MG63 (cell line): ENCODE measurements around the gene ATP6AP2. TPM values are rescaled to one million over a fixed set of nuclear protein-coding genes. Genes with fewer than 3 reads are reported as not detected.

Experiments used
- DNase-seq: peaks from one replicate; pipeline ENCODE4 v3.0.0-alpha.2; 2020
- H3K27me3 ChIP-seq: fragments of 250-450 bp; sonication (Bioruptor Pico); 2 replicates; pipeline ENCODE4 v1.5.1; 2020; ENCODE audit warnings: mild to moderate bottlenecking, moderate library complexity
- H3K36me3 ChIP-seq: fragments of 250-450 bp; sonication (Bioruptor Pico); 2 replicates; pipeline ENCODE4 v1.5.1; 2020; ENCODE audit warnings: mild to moderate bottlenecking, moderate library complexity
- H3K4me3 ChIP-seq: fragments of 250-450 bp; sonication (Bioruptor Pico); 2 replicates; pipeline ENCODE4 v1.5.1; 2020; ENCODE audit warnings: mild to moderate bottlenecking, moderate library complexity
- H3K9me3 ChIP-seq: fragments of 250-450 bp; sonication (Bioruptor Pico); 2 replicates; pipeline ENCODE4 v1.5.1; 2020; ENCODE audit warnings: mild to moderate bottlenecking, moderate library complexity
- total RNA-seq: library from RNA; depleted of rRNA; stranded (reverse); fragments of >200 nt; shearing (Covaris generic); gene quantifications from 2 replicates; pipeline ENCODE4 v1.2.3, GENCODE V29; 2014; ENCODE audit warnings: low replicate concordance

Gene ATP6AP2
- total RNA-seq, 1 experiment from 2014 or later: 132 TPM

DNA sequence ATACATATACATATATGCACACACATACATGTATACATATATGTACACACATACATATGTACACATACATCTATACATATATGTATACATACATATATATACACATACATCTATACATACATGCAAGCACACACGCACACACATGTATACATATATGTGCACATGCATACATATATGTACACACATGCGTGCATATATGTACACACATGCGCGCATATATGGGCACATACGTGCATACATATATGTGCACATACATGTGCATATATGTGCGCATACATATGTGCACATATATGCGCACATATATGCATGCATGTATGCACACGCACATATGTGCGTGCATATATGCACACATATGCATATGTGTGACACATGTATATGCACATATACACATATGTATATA lies 35.2 kb downstream of the ATP6AP2 start:
- no peak overlapping the region for H3K4me3 ChIP-seq
- H3K9me3 ChIP-seq: no peaks in the 10 kb centered on the region
- no peaks in the 10 kb centered on the region for H3K27me3 ChIP-seq
- H3K36me3 ChIP-seq: no peaks in the 10 kb centered on the region
- DNase-seq: no peak

GRCh38 chrX:40617566-40617965 lies 36.8 kb downstream of the ATP6AP2 start:
- no peaks in the 10 kb centered on the region for H3K9me3 ChIP-seq
- no peaks in the 10 kb centered on the region for H3K27me3 ChIP-seq
- no peaks in the 10 kb centered on the region for H3K36me3 ChIP-seq
- H3K4me3 ChIP-seq: no peak overlapping the region
- DNase-seq: no peak

DNA sequence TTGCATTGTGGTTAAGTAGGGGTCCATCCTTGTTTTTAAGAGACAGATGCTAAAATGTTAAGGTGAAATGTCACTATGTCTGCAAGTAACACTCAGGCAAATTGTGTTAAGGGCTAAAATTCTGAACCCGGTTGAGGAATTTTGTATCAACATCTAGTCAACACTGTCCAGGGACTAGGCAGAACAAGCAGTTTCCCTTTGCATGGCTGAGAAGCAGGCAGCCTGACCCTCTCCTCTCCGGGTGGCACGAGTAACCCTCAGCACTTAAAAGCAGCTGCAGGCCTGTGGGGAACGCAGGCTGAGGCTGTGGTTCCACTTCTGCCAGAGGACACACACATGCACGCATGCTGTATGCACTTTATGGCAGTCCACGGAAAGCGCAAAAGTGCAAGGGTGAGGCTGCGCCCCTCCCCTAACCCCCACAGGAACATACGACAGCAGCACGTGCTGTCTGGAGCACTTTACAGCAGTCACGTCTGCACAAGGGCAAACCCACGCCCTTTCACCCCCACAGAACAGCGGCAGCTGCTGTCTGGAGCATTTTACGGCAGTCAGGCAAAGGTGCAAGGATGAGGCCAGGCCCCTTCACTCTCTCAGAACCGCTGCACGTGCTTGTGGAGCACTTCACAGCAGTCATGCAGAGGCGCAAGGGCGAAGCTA lies 41.8 kb downstream of the ATP6AP2 start:
- no peak for DNase-seq
- Histone ChIP-seq H3K27me3 (no peaks in the 10 kb centered on the region), H3K36me3 (no peaks in the 10 kb centered on the region; the same call in 1 of the 2 replicates), H3K4me3 (no peak overlapping the region), H3K9me3 (no peaks in the 10 kb centered on the region)

GRCh38 chrX:40623139-40623536 lies 42.4 kb downstream of the ATP6AP2 start, which contains the start of gene MPC1L:
Gene MPC1L (plus strand): TSS chrX:40623428. CDS start chrX:40623566, 138 bp downstream.
- H3K36me3 ChIP-seq: no peaks in the 10 kb centered on the region; the same call in 1 of the 2 replicates
- DNase-seq: no peak
- no peaks in the 10 kb centered on the region for H3K9me3 ChIP-seq
- H3K4me3 ChIP-seq: no peak within 1 kb of the TSS
- no peaks in the 10 kb centered on the region for H3K27me3 ChIP-seq

GRCh38 chrX:40623665-40624064 lies 42.9 kb downstream of the ATP6AP2 start:
- Histone ChIP-seq H3K36me3 (no peaks in the 10 kb centered on the region; the same call in 1 of the 2 replicates), H3K27me3 (no peaks in the 10 kb centered on the region), H3K9me3 (no peaks in the 10 kb centered on the region), H3K4me3 (no peak overlapping the region)
- DNase-seq: no peak

- DNase-seq: no peak
- H3K36me3 ChIP-seq: peaks cover 2% of the 10 kb centered on the region
- no peak overlapping the region for H3K4me3 ChIP-seq
- no peaks in the 10 kb centered on the region for H3K9me3 ChIP-seq
- H3K27me3 ChIP-seq: no peaks in the 10 kb centered on the region
Measured at GRCh38 chrX:40625294-40625693, 44.5 kb downstream of the ATP6AP2 start.

- Histone ChIP-seq H3K4me3 (no peak overlapping the region), H3K27me3 (no peaks in the 10 kb centered on the region), H3K9me3 (no peaks in the 10 kb centered on the region), H3K36me3 (peaks cover 5% of the 10 kb centered on the region)
- no peak for DNase-seq
Measured at GRCh38 chrX:40628506-40628905, 47.7 kb downstream of the ATP6AP2 start.

DNA sequence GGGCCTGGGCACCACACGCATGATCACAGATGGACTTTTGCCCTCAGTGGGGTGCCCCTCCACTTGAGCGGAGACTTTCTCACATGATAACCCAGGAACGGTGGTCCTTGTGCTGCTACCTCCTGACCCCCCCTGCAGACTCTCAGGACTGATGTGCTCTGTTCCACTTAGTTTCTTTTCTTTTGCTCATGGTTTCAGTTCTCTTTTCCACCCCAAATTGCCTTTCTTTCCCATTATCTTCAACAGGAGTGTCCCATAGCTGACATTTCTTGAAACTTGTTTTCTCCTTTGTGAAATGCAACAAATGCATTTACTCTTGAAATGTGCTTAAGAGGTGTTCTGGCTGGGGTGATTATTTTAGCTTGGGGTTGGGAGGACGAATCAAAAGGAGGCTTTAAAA lies 51.4 kb downstream of the ATP6AP2 start:
- no peaks in the 10 kb centered on the region for H3K27me3 ChIP-seq
- DNase-seq: no peak
- H3K9me3 ChIP-seq: no peaks in the 10 kb centered on the region
- no peak overlapping the region for H3K4me3 ChIP-seq
- H3K36me3 ChIP-seq: peaks cover 25% of the 10 kb centered on the region

DNA sequence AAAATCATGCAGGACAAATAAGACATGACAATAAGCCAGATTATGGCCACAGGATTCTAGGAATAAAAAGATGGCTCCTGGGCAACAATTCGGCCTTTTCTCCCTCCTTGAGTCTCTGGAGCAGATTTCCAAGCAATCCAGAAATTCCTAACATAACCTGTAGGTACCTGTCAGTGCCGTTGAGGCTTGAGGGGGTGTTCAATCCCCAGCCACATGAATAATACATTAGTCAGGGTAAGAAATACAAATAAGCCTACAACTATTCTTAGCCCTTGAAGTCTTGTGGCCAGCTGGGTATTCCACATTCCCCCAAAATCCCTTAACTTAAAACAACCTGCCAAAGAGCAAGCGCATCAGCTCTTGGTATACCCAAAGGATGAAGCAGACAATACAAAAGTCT lies 56.9 kb downstream of the ATP6AP2 start:
- Histone ChIP-seq H3K27me3 (no peaks in the 10 kb centered on the region), H3K4me3 (no peak overlapping the region), H3K36me3 (peaks cover 36% of the 10 kb centered on the region), H3K9me3 (no peaks in the 10 kb centered on the region)
- no peak for DNase-seq

- Histone ChIP-seq H3K36me3 (peaks cover 12% of the 10 kb centered on the region; the same call in 1 of the 2 replicates), H3K4me3 (peak overlapping the region; percentile 50)
- DNase-seq: no peak
Measured at GRCh38 chrX:40644176-40644575, 63.4 kb downstream of the ATP6AP2 start.

DNA sequence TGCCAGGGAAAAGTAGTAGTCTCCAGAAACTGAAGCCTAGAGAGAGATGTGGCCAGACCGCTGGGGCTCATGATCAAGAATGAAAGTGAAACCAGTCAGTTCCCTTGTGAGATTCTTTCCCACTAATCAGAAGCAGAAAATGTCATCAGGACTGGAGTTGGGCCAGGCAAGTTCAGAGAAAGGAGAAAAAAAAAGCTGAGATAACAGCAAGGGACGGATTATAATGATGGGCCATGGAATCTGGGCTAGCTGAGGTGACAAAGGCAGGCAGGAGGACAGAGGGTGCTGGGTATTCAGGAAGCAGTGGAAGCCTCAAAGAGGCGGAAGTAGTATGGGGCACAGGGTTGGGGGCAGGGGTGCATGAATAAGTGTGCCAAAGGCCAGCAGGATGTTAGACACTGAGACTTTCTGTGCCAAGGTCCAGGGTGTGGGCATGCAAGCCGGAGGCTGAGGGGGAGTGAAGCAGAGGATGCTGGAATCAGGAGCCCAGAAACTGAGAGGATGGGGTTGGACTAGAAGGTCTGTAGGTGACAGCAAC lies 64.1 kb downstream of the ATP6AP2 start:
- Histone ChIP-seq H3K36me3 (peaks cover 9% of the 10 kb centered on the region; the same call in 1 of the 2 replicates), H3K27me3 (no peaks in the 10 kb centered on the region), H3K9me3 (no peaks in the 10 kb centered on the region), H3K4me3 (peak overlapping the region; percentile 50)
- DNase-seq: peak; percentile 85

More at GRCh38 chrX:40644176-40644575, 63.4 kb downstream of the ATP6AP2 start:
- H3K27me3 ChIP-seq: no peaks in the 10 kb centered on the region
- H3K9me3 ChIP-seq: no peaks in the 10 kb centered on the region

GRCh38 chrX:40646489-40647306 lies 65.9 kb downstream of the ATP6AP2 start:
- Histone ChIP-seq H3K4me3 (peak overlapping the region; percentile 69), H3K9me3 (no peaks in the 10 kb centered on the region), H3K27me3 (no peaks in the 10 kb centered on the region), H3K36me3 (peaks cover 5% of the 10 kb centered on the region; the same call in 1 of the 2 replicates)
- DNase-seq: peak; percentile 31

- Histone ChIP-seq H3K27me3 (no peaks in the 10 kb centered on the region), H3K36me3 (peaks cover 5% of the 10 kb centered on the region; the same call in 1 of the 2 replicates), H3K4me3 (peak within 1 kb of the TSS; percentile 69), H3K9me3 (no peaks in the 10 kb centered on the region)
- DNase-seq: peak; percentile 84
Measured at GRCh38 chrX:40647307-40648197, 66.8 kb downstream of the ATP6AP2 start, which contains the start of gene CXorf38. Gene CXorf38 (minus strand): TSS chrX:40647561. CDS start chrX:40647520, 41 bp downstream.

- no peaks in the 10 kb centered on the region; the same call in 1 of the 2 replicates for H3K36me3 ChIP-seq
- no peak for DNase-seq
Measured at GRCh38 chrX:40651620-40652223, 71.0 kb downstream of the ATP6AP2 start.

GRCh38 chrX:40652664-40653063 lies 71.9 kb downstream of the ATP6AP2 start:
- DNase-seq: no peak
- Histone ChIP-seq H3K9me3 (no peaks in the 10 kb centered on the region), H3K27me3 (no peaks in the 10 kb centered on the region), H3K4me3 (no peak overlapping the region), H3K36me3 (no peaks in the 10 kb centered on the region; the same call in 1 of the 2 replicates)

More at GRCh38 chrX:40651620-40652223, 71.0 kb downstream of the ATP6AP2 start:
- no peaks in the 10 kb centered on the region for H3K9me3 ChIP-seq
- H3K27me3 ChIP-seq: no peaks in the 10 kb centered on the region
- H3K4me3 ChIP-seq: no peak overlapping the region

GRCh38 chrX:40653535-40653934 lies 72.8 kb downstream of the ATP6AP2 start:
- Histone ChIP-seq H3K36me3 (no peaks in the 10 kb centered on the region; the same call in 1 of the 2 replicates), H3K4me3 (no peak overlapping the region), H3K9me3 (no peaks in the 10 kb centered on the region)

More at GRCh38 chrX:40653535-40653934, 72.8 kb downstream of the ATP6AP2 start:
- H3K27me3 ChIP-seq: no peaks in the 10 kb centered on the region
- DNase-seq: no peak
